GM10266 (cell line): ENCODE results near the gene ZNF525.
"Not testable (repeated sequence)": the region's sequence is repeated elsewhere in the genome, so short reads cannot be mapped to it uniquely, and the experiment has no call there.

Experiments used
- DNase-seq: peaks from one replicate; pipeline ENCODE4 v3.0.0; 2012; ENCODE audit errors: extremely low spot score
- CTCF ChIP-seq: IDR thresholded peaks from 2 replicates; pipeline ENCODE4 v1.5.1; 2012; ENCODE audit warnings: mild to moderate bottlenecking, low read depth; ENCODE audit not compliant: control insufficient read depth, insufficient read depth; ENCODE audit errors: missing control alignments

Gene ZNF525

GRCh38 chr19:53388168-53388567 lies 22.7 kb downstream of the ZNF525 start:
- no peak for DNase-seq
- TF ChIP-seq CTCF, result no peak

DNA sequence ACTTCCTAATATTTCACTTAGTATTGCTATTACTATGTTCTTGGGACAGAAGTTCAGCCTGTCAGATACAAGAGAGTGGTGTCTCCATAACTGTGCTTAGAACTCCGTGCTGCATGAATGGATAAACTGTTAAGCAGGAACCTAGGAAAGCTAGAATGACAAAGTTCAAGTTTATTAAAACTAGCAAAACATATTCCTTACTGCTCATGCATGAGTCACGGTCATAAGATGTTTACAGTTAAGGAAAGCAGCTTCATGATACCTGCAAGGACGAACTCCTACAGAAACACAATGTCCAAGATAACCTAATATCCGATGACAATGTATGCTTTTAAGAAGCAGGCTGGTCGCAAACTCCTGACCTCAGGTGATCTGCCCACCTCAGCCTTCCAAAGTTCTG lies 23.4 kb downstream of the ZNF525 start:
- TF ChIP-seq CTCF, result no peak
- no peak for DNase-seq

GRCh38 chr19:53389571-53389970 lies 24.1 kb downstream of the ZNF525 start:
- DNase-seq, result no peak

DNA sequence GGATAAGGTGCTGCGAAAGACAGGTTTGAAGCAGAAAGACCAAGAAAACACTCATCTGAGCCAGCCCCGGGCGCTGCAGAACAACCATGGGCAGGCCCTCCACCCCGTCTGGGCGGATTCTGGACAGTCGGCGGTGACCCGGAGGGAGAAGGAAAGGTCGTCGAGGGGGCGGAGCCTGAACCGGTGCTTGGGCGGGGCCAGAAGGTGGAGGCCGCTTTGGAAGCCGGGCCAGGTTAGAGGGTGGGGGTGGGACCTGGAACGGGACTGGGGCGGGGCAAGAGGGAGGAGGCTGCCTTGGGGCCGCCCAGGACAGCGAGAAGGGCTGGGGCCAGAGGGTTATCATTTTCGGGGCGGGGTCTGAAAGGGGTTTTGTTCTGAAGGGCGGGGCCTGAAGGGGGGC lies 24.5 kb downstream of the ZNF525 start:
- DNase-seq, result no peak
- TF ChIP-seq CTCF, result no peak

More at GRCh38 chr19:53389571-53389970, 24.1 kb downstream of the ZNF525 start:
- no peak for TF ChIP-seq CTCF

DNA sequence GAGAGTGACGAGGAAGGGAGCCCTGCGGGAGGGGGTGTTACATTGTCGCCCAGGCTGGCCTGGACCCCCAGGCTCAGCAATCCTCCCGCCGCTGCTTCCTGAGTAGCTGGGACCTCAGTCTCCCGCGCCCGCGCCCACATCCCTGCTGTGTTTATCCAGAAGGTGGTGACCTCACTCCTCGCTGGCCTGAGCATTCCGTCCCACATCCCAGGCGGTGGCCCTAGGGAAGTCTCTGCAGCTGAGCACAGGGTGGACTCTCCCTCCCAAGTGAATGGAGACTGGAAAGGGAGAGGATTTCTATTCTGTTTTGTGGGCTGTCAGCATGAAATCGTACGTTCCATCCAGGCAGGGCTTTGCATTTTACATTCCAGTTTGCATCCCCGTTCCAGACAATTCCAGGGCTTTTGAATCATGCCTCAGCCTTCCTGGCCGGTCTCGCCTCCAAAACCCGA lies 29.0 kb downstream of the ZNF525 start:
- no peak for TF ChIP-seq CTCF
- DNase-seq, result no peak

- DNase-seq, result peak; percentile 92
- peak; percentile 35 for TF ChIP-seq CTCF
Measured at GRCh38 chr19:53394974-53395839, 29.7 kb downstream of the ZNF525 start, which contains the start of gene ZNF765. TSS of gene ZNF765 (plus strand) at chr19:53395149. CDS start at chr19:53398016, 2,867 bp downstream.

DNA sequence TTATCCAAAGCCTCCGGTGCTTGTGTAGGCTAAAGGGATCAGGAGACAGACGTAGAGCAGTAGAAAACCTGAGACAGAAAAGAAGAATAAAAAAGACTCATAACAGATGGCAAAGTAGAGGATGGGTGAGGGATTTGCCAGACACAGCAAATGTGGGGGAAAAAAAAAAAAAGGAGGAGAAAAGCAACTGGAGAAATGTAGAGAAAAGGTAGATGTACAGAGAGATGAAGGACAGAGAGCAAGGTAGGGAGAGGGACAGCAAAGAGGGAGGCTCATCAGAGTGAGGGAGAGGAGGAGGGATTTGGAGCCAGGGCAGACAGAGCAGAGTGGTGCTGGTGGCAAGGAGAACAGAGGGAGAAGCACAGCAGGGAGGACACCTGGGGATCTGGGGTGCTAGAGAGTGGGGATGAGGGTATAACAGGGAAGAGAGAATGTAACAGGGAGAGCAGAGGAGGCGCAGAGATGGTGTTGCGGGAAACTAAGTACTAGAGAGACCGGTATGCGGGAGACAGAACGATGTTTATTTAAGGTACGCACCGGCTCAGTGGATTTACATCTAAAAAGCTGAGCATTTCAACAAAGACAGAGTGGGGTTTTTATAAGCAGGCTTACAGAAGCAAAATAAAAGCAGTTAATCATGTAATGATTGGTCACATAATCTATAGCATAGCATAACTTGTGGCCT lies 30.5 kb downstream of the ZNF525 start:
- DNase-seq, result not testable (repeated sequence)
